Prostate gland (tissue), 2 donors: Measurements from ENCODE around the gene ST6GALNAC3. TPM values are rescaled to one million over a fixed set of nuclear protein-coding genes. Genes with fewer than 3 reads are reported as not detected.

Experiments used
- DNase-seq: peaks from one replicate; pipeline ENCODE4 v3.0.0-alpha.2; 2019; ENCODE audit warnings: low spot score
- H3K27ac ChIP-seq, 2 donors: fragments of 200-600 bp; sonication (generic); 2 replicates each; pipeline ENCODE4 v1.5.1; 2017 to 2019
- H3K27me3 ChIP-seq: fragments of 200-600 bp; sonication (generic); replicated peaks from 2 replicates; pipeline ENCODE4 v1.5.1; 2019; ENCODE audit not compliant: insufficient read depth
- H3K36me3 ChIP-seq, 2 donors: fragments of 200-600 bp; sonication (generic); 1 replicate in 1 of 2; 2 replicates in 1 of 2; pipeline versions ENCODE4 v1.5.1 to v1.8.1; 2017 to 2019
- H3K4me1 ChIP-seq: fragments of 200-600 bp; sonication (generic); replicated peaks from 2 replicates; pipeline ENCODE4 v1.5.1; 2019
- H3K4me3 ChIP-seq, 2 donors: fragments of 200-600 bp; sonication (generic); 2 replicates each; pipeline ENCODE4 v1.5.1; 2017 to 2019
- H3K9me3 ChIP-seq: fragments of 200-600 bp; sonication (generic); 2 replicates; pipeline ENCODE4 v1.5.1; 2017
- POLR2A ChIP-seq: fragments of 450-650 bp; IDR thresholded peaks from one replicate; pipeline ENCODE4 v1.6.1; 2016; ENCODE audit warnings: antibody characterized with exemption, mild to moderate bottlenecking
- POLR2AphosphoS5 ChIP-seq: sonication (generic); formaldehyde crosslinking; IDR thresholded peaks from one replicate; pipeline ENCODE4 v1.6.1; 2017; ENCODE audit warnings: antibody characterized with exemption
- WGBS: methylation state at CpG from one replicate; pipeline ENCODE4 v1.1.5; 2018; 5-methylcytosine and 5-hydroxymethylcytosine counted together
- intact Hi-C: fragments of 100-400 bp; cut with DNase I; formaldehyde crosslinking; loops from one replicate; pipeline ENCODE4 v1.14.2; 2022
- total RNA-seq, 2 donors: library from RNA; depleted of rRNA; stranded (reverse); fragments of >200 nt; gene quantifications; one replicate each; pipeline ENCODE4 v1.1.0, GENCODE V29; 2016
- TF ChIP-seq, protein P1 (sequence below), 4 experiments: fragments of 200-600 bp in 2 of 4; fragments of 450-650 bp in 2 of 4; sonication (generic) in 2 of 4; IDR thresholded peaks; 1 replicate in 3 of 4; 2 replicates in 1 of 4; pipeline ENCODE4 v1.5.1; 2016 to 2019; ENCODE audit warnings: antibody characterized with exemption in 4 of 4, mild to moderate bottlenecking in 2 of 4, moderate library complexity in 2 of 4

ST6GALNAC3 gene
- total RNA-seq, 2 donors from 2014 or later, result 0.41 to 0.80 TPM

GRCh38 chr1:76408303-76408702 is 333.8 kb downstream of the ST6GALNAC3 start:
- no peak for TF ChIP-seq POLR2AphosphoS5
- TF ChIP-seq, protein P1, sequence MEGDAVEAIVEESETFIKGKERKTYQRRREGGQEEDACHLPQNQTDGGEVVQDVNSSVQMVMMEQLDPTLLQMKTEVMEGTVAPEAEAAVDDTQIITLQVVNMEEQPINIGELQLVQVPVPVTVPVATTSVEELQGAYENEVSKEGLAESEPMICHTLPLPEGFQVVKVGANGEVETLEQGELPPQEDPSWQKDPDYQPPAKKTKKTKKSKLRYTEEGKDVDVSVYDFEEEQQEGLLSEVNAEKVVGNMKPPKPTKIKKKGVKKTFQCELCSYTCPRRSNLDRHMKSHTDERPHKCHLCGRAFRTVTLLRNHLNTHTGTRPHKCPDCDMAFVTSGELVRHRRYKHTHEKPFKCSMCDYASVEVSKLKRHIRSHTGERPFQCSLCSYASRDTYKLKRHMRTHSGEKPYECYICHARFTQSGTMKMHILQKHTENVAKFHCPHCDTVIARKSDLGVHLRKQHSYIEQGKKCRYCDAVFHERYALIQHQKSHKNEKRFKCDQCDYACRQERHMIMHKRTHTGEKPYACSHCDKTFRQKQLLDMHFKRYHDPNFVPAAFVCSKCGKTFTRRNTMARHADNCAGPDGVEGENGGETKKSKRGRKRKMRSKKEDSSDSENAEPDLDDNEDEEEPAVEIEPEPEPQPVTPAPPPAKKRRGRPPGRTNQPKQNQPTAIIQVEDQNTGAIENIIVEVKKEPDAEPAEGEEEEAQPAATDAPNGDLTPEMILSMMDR (IDR thresholded peaks at IDR 0.05), result no peak
- intact Hi-C loops, result no loop called here
- H3K36me3 ChIP-seq, result no peaks in the 10 kb centered on the region
- no peaks in the 10 kb centered on the region for H3K4me1 ChIP-seq
- no peak overlapping the region for H3K4me3 ChIP-seq
- H3K27me3 ChIP-seq, result no peaks in the 10 kb centered on the region
- no peak for DNase-seq
- no peaks in the 10 kb centered on the region for H3K9me3 ChIP-seq
- WGBS, result 65% methylated on average over 3 of the region's 3 CpGs
- H3K27ac ChIP-seq, result no peak overlapping the region

GRCh38 chr1:76410499-76410898 is 336.0 kb downstream of the ST6GALNAC3 start:
- intact Hi-C loops, result no loop called here

GRCh38 chr1:76418531-76418930 is 344.0 kb downstream of the ST6GALNAC3 start:
- DNase-seq, result no peak
- H3K36me3 ChIP-seq, result no peaks in the 10 kb centered on the region
- TF ChIP-seq POLR2AphosphoS5, result no peak
- TF ChIP-seq, protein P1 (IDR thresholded peaks at IDR 0.05), result no peak
- no peak for TF ChIP-seq POLR2A
- WGBS, result 88% methylated on average over 3 of the region's 3 CpGs
- H3K27me3 ChIP-seq, result no peaks in the 10 kb centered on the region
- intact Hi-C loops, result no loop called here
- H3K9me3 ChIP-seq, result no peaks in the 10 kb centered on the region
- no peak overlapping the region for H3K4me3 ChIP-seq
- H3K4me1 ChIP-seq, result no peaks in the 10 kb centered on the region
- H3K27ac ChIP-seq, result no peak overlapping the region

More at GRCh38 chr1:76410499-76410898, 336.0 kb downstream of the ST6GALNAC3 start:
- Histone ChIP-seq H3K9me3 (no peaks in the 10 kb centered on the region), H3K36me3 (no peaks in the 10 kb centered on the region), H3K4me1 (no peaks in the 10 kb centered on the region), H3K27me3 (no peaks in the 10 kb centered on the region), H3K4me3 (no peak overlapping the region), H3K27ac (no peak overlapping the region)
- 25% methylated on average over 2 of the region's 2 CpGs for WGBS
- TF ChIP-seq, protein P1 (IDR thresholded peaks at IDR 0.05), result no peak
- TF ChIP-seq POLR2AphosphoS5 (no peak), POLR2A (no peak)
- DNase-seq, result no peak

DNA sequence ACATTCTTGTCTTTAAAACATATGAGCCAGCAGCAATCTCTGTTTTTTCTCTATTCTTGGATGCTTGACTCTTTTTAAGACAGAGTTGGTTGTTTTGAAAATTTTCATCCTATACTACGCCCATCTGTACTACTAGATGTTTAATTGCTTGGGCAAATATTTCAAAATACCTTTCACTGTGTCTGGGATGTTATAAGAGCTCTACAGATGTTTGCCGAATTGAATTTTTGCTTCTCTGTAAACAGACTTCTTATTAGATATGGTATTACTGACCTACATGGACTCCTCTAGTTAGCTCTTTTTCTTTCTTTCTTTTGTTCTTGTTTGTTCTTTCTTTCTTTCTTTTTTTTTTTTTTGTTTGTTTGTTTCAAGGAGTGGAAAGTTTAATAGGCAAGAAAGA is 345.1 kb downstream of the ST6GALNAC3 start:
- no peak for DNase-seq
- 55% methylated on average over 2 of the region's 2 CpGs for WGBS

More for the DNA sequence above, 345.1 kb downstream of the ST6GALNAC3 start:
- Histone ChIP-seq H3K27ac (no peak overlapping the region), H3K36me3 (no peaks in the 10 kb centered on the region), H3K4me3 (no peak overlapping the region), H3K4me1 (no peaks in the 10 kb centered on the region), H3K9me3 (no peaks in the 10 kb centered on the region), H3K27me3 (no peaks in the 10 kb centered on the region)
- no peak for TF ChIP-seq POLR2AphosphoS5
- no peak for TF ChIP-seq POLR2A
- TF ChIP-seq, protein P1 (IDR thresholded peaks at IDR 0.05), result no peak
- intact Hi-C loops, result no loop called here
